ENCODE data around the gene NFILZ.

GRCh38 chr19:8643860-8644653, 13.6 kb downstream of the NFILZ start:
- no peak for TF ChIP-seq CTCF (IDR thresholded peaks at IDR 0.05; ENCODE audit: low read depth, low read length)
- TF ChIP-seq EZH2phosphoT487 (IDR thresholded peaks at IDR 0.05; ENCODE audit: low read depth) = no peak
